Panc1 (cell line): ENCODE measurements around the gene SSBP3. TPM values are rescaled to one million over a fixed set of nuclear protein-coding genes. Genes with fewer than 3 reads are reported as not detected.

Source experiments
- ATAC-seq: fragments of 200-7000 bp; cut with Tn5 transposase; 2 replicates; pipeline ENCODE4 v1.9.1; 2020; ENCODE audit warnings: mild to moderate bottlenecking, moderate library complexity
- BruUV-seq: library from RNA; stranded (reverse); fragments of 400-500 nt; replicated peaks from 2 replicates; lab custom pipeline; 2021; lab: Mats Ljungman, UMichigan
- CTCF ChIA-PET: fragments of 300-600 bp; sonication (Branson Sonifier 250); formaldehyde crosslinking; loops from one replicate; lab custom pipeline; 2022; ENCODE audit warnings: antibody characterized with exemption; lab: Charles Lee
- POLR2A ChIA-PET: fragments of 300-600 bp; sonication (Branson Sonifier 250); formaldehyde crosslinking; loops from one replicate; lab custom pipeline; 2022; ENCODE audit warnings: antibody characterized with exemption; lab: Charles Lee
- DNase-seq: peaks from one replicate; pipeline ENCODE4 v3.0.0-alpha.2; 2010; ENCODE audit warnings: low read depth, low spot score
- H3K27ac ChIP-seq: 2 replicates; pipeline ENCODE4 v1.5.1; 2011; ENCODE audit warnings: mild to moderate bottlenecking, low read length, inconsistent platforms
- H3K27me3 ChIP-seq: fragments of 200-500 bp; sonication (Bioruptor generic); 2 replicates; pipeline ENCODE4 v1.6.0; 2014; ENCODE audit warnings: low read length, inconsistent platforms; ENCODE audit not compliant: control insufficient read depth, insufficient read depth
- H3K36me3 ChIP-seq: fragments of 200-500 bp; sonication (Bioruptor generic); 2 replicates; pipeline ENCODE4 v1.5.1; 2014; ENCODE audit warnings: inconsistent platforms, mild to moderate bottlenecking, low read length, moderate library complexity; ENCODE audit not compliant: control insufficient read depth, insufficient read depth
- H3K4me1 ChIP-seq: 2 replicates; pipeline ENCODE4 v1.5.1; 2011; ENCODE audit warnings: inconsistent platforms, mild to moderate bottlenecking, low read length, moderate library complexity; ENCODE audit not compliant: control insufficient read depth, insufficient read depth
- H3K4me3 ChIP-seq, 2 experiments: 2 replicates each; pipeline ENCODE4 v1.5.1; 2011 to 2012; ENCODE audit warnings: low read depth in 2 of 2, low read length in 2 of 2, mild to moderate bottlenecking in 2 of 2, inconsistent platforms in 1 of 2, moderate library complexity in 1 of 2
- H3K9me3 ChIP-seq: fragments of 200-500 bp; sonication (Bioruptor generic); 2 replicates; pipeline ENCODE4 v1.5.1; 2014; ENCODE audit warnings: low read depth, mild to moderate bottlenecking, inconsistent platforms, low read length, moderate library complexity; ENCODE audit not compliant: control insufficient read depth, insufficient read depth
- POLR2AphosphoS5 ChIP-seq: IDR thresholded peaks from 2 replicates; pipeline ENCODE4 v1.6.1; 2012; ENCODE audit warnings: mild to moderate bottlenecking, low read depth, low read length, moderate library complexity
- SIN3A ChIP-seq: IDR thresholded peaks from 2 replicates; pipeline ENCODE4 v1.6.1; 2012; ENCODE audit warnings: low read depth, mild to moderate bottlenecking, low read length, moderate library complexity, borderline replicate concordance; ENCODE audit not compliant: insufficient read depth
- TCF7L2 ChIP-seq: IDR thresholded peaks from 2 replicates; pipeline ENCODE4 v1.6.1; 2011; ENCODE audit warnings: mild to moderate bottlenecking, low read depth, low read length, inconsistent platforms
- in situ Hi-C: cut with HindIII; loops from 2 replicates; pipeline ENCODE4 v1.10.0; 2016; ENCODE audit warnings: low sequenced_read_pairs, low pct_unique_long_range_greater_than_20kb
- intact Hi-C: fragments of 100-400 bp; cut with micrococcal nuclease; formaldehyde crosslinking; loops from one replicate; pipeline ENCODE4 v1.10.0; 2022; ENCODE audit not compliant: unreplicated experiment
- total RNA-seq: library from RNA; stranded (reverse); gene quantifications from one replicate; pipeline ENCODE4 v1.2.1, GENCODE V29; 2021; ENCODE audit not compliant: unreplicated experiment
- TF ChIP-seq, protein P1 (sequence below), 2 experiments: IDR thresholded peaks; 2 replicates each; pipeline ENCODE4 v1.6.1; 2011 to 2012; ENCODE audit warnings: low read depth in 2 of 2, control low read depth in 1 of 2, low read length in 1 of 2, mild to moderate bottlenecking in 1 of 2, moderate library complexity in 1 of 2; ENCODE audit not compliant: insufficient read depth in 1 of 2
- TF ChIP-seq, protein P2 (sequence below): fragments of 450-650 bp; IDR thresholded peaks from 2 replicates; pipeline ENCODE4 v1.5.1; 2017; ENCODE audit warnings: mild to moderate bottlenecking

Gene SSBP3
- total RNA-seq, 1 experiment from 2014 or later, result 22.5 TPM

GRCh38 chr1:54227891-54228310 lies 178.3 kb downstream of the SSBP3 start:
- TF ChIP-seq, protein P1, sequence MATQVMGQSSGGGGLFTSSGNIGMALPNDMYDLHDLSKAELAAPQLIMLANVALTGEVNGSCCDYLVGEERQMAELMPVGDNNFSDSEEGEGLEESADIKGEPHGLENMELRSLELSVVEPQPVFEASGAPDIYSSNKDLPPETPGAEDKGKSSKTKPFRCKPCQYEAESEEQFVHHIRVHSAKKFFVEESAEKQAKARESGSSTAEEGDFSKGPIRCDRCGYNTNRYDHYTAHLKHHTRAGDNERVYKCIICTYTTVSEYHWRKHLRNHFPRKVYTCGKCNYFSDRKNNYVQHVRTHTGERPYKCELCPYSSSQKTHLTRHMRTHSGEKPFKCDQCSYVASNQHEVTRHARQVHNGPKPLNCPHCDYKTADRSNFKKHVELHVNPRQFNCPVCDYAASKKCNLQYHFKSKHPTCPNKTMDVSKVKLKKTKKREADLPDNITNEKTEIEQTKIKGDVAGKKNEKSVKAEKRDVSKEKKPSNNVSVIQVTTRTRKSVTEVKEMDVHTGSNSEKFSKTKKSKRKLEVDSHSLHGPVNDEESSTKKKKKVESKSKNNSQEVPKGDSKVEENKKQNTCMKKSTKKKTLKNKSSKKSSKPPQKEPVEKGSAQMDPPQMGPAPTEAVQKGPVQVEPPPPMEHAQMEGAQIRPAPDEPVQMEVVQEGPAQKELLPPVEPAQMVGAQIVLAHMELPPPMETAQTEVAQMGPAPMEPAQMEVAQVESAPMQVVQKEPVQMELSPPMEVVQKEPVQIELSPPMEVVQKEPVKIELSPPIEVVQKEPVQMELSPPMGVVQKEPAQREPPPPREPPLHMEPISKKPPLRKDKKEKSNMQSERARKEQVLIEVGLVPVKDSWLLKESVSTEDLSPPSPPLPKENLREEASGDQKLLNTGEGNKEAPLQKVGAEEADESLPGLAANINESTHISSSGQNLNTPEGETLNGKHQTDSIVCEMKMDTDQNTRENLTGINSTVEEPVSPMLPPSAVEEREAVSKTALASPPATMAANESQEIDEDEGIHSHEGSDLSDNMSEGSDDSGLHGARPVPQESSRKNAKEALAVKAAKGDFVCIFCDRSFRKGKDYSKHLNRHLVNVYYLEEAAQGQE (IDR thresholded peaks at IDR 0.05; ENCODE audit: insufficient read depth in 1 of 2, low read depth in 2 of 2, low read length in 1 of 2), result no peak
- TF ChIP-seq TCF7L2, result no peak
- no peak for TF ChIP-seq POLR2AphosphoS5
- TF ChIP-seq, protein P2, sequence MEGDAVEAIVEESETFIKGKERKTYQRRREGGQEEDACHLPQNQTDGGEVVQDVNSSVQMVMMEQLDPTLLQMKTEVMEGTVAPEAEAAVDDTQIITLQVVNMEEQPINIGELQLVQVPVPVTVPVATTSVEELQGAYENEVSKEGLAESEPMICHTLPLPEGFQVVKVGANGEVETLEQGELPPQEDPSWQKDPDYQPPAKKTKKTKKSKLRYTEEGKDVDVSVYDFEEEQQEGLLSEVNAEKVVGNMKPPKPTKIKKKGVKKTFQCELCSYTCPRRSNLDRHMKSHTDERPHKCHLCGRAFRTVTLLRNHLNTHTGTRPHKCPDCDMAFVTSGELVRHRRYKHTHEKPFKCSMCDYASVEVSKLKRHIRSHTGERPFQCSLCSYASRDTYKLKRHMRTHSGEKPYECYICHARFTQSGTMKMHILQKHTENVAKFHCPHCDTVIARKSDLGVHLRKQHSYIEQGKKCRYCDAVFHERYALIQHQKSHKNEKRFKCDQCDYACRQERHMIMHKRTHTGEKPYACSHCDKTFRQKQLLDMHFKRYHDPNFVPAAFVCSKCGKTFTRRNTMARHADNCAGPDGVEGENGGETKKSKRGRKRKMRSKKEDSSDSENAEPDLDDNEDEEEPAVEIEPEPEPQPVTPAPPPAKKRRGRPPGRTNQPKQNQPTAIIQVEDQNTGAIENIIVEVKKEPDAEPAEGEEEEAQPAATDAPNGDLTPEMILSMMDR, result no peak
- TF ChIP-seq SIN3A, result no peak
- H3K9me3 ChIP-seq, result no peaks in the 10 kb centered on the region
- intact Hi-C loops, result no loop called here
- no TSS peak for BruUV-seq
- no peaks in the 10 kb centered on the region for H3K36me3 ChIP-seq
- DNase-seq, result no peak
- no peak overlapping the region for H3K4me3 ChIP-seq
- no peak for ATAC-seq
- no peaks in the 10 kb centered on the region for H3K27me3 ChIP-seq
- CTCF ChIA-PET, result no interaction called here
- POLR2A ChIA-PET, result no interaction called here
- no peak overlapping the region for H3K27ac ChIP-seq
- no peaks in the 10 kb centered on the region for H3K4me1 ChIP-seq
- in situ Hi-C loops, result no loop called here

- ChIA-PET CTCF (no interaction called here), POLR2A (no interaction called here)
- H3K27ac ChIP-seq, result no peak overlapping the region
- BruUV-seq, result no TSS peak
- no peaks in the 10 kb centered on the region for H3K27me3 ChIP-seq
- H3K9me3 ChIP-seq, result no peaks in the 10 kb centered on the region
- TF ChIP-seq, protein P2, result no peak
- TF ChIP-seq, protein P1 (IDR thresholded peaks at IDR 0.05; ENCODE audit: insufficient read depth in 1 of 2, low read depth in 2 of 2, low read length in 1 of 2), result no peak
- TF ChIP-seq POLR2AphosphoS5, result no peak
- TF ChIP-seq SIN3A, result no peak
- no peak for TF ChIP-seq TCF7L2
- H3K36me3 ChIP-seq, result no peaks in the 10 kb centered on the region
- H3K4me3 ChIP-seq, result no peak overlapping the region
- H3K4me1 ChIP-seq, result no peaks in the 10 kb centered on the region
- in situ Hi-C loops (no loop called here), intact Hi-C loops (no loop called here)
- DNase-seq (no peak), ATAC-seq (peak; percentile 67)
These were observed 179.0 kb downstream of the SSBP3 start for GRCh38 chr1:54227091-54227602.
